GM12875 (cell line): Measurements from ENCODE around the gene NHLH1.

Experiments used
- H3K4me3 ChIP-seq: one replicate; pipeline ENCODE4 v1.5.1; 2011; ENCODE audit warnings: low read depth, low read length, control low read depth
- TF ChIP-seq, protein P1 (sequence below): IDR thresholded peaks from 2 replicates; pipeline ENCODE4 v1.5.1; 2011; ENCODE audit warnings: low read depth, mild to moderate bottlenecking, control low read depth, inconsistent platforms, low read length, moderate library complexity, borderline replicate concordance; ENCODE audit not compliant: insufficient read depth

NHLH1 gene

DNA sequence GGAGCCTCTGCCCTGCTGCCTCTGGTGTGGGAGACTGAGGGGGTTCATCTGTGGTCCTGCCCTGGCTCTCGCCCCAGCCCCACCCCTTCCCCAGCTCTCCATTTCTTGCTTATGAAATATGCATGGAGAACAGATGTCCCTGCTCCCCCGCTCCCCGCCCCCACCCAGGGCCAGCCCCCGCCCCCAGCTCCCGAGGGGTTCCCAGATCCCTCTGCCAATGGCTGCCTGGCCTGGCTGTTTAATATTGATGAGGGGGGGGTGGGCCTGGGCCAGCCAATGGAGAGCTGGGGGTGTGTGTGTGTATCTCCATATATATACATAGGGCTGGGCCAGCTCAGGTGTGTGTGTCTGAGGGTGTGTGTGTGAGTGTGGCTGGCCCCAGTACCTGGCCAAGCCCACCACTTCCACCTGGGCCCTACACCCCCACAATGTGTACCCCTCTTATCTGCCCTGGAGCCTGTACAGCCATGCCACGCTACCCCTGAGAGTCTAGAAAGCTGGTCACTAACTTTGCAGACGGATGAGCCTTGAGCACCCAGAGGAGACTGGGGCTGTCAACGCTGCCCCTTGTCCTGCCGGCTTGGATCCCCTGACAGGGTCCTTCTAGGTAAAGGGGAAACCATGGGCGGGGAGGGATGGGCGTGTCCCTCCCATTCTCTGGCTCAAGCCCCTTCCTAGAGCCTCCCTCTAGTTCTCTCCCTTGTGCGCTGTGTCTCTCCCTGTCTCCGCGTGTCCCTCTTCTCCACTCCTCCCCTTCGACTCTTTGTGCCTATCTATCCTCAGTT is at the start of gene NHLH1:
NHLH1 (plus strand) TSS at position 341 of the 785 bp plus-strand sequence. CDS start 3,661 bp downstream, outside the sequence.
- no peak within 1 kb of the TSS for H3K4me3 ChIP-seq
- TF ChIP-seq, protein P1, sequence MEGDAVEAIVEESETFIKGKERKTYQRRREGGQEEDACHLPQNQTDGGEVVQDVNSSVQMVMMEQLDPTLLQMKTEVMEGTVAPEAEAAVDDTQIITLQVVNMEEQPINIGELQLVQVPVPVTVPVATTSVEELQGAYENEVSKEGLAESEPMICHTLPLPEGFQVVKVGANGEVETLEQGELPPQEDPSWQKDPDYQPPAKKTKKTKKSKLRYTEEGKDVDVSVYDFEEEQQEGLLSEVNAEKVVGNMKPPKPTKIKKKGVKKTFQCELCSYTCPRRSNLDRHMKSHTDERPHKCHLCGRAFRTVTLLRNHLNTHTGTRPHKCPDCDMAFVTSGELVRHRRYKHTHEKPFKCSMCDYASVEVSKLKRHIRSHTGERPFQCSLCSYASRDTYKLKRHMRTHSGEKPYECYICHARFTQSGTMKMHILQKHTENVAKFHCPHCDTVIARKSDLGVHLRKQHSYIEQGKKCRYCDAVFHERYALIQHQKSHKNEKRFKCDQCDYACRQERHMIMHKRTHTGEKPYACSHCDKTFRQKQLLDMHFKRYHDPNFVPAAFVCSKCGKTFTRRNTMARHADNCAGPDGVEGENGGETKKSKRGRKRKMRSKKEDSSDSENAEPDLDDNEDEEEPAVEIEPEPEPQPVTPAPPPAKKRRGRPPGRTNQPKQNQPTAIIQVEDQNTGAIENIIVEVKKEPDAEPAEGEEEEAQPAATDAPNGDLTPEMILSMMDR = no peak

DNA sequence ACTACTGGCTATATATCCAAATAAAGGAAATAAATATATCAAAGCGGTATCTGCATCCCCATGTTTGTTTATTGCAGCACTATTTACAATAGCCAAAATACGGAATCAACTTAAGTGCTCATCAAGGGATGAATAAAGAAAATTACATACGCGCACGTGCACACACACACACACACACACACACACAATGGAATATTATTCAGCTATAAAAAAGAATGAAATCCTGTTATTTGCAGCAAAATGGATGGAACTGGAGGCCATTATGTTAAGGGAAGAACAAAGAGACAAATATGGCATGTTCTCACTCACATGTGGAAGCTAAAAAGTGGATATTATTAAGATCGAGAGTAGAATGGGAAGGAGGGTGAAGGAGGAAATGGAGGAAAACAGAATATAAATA is 44.0 kb upstream of the NHLH1 start:
- H3K4me3 ChIP-seq = no peak overlapping the region
- TF ChIP-seq, protein P1 = no peak

DNA sequence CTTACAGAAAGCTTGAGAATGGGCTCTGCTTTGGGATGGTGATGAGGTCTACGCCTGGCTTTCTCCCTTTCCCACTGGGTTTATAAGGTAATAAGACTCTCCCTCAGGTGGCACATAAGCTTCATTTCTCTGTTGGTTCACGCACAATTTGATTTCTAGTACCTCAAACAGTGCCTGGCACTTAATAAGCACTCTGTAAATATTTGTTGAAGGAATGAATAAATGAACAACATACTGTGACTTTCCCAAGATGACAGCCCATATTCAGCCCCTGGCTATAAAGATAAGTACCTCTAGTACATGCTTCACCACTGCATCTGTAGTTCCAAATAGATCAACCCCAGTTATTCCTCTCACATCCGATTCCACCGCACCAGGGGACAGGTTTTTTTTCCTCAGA is 41.6 kb upstream of the NHLH1 start:
- TF ChIP-seq, protein P1 = no peak
- no peak overlapping the region for H3K4me3 ChIP-seq

DNA sequence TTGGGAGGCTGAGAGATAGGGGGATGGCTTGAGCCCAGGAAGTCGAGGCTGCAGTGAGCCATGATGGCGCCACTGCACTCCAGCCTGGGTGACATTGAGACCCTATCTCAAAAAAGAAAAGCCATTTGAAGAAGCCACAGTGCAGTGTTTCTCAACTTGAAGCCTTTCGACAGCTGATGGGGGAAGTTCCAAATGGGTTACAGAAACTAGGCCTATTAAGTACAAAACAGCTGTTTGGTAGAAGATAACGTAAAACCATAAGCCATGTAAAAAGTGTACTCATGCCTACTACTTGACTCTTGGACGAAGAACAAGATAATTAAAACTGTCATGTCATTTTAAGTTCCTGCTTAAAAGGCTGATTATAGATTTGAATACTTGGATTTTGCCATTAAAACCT is 40.5 kb upstream of the NHLH1 start:
- TF ChIP-seq, protein P1 = no peak

DNA sequence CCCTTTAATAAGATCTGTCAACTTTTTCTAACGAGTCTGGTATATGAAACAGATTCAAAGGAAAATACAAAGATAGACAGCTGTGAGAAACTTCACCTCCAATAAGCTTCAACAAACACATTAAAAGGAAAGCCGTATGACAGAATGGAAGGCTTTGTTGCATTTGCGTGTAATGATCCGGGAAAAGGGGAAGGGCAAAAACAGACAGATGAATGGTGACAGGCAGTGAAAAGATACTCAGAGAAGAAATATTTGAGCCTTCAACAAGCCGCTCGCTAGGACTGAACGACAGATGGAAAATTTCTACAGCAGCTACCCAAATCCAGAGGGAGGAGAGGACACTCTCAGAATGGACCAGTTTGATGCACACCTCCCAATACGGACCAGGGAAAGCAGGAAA is 38.7 kb upstream of the NHLH1 start:
- H3K4me3 ChIP-seq = no peak overlapping the region
- TF ChIP-seq, protein P1 = no peak

More for the DNA sequence above, 40.5 kb upstream of the NHLH1 start:
- H3K4me3 ChIP-seq = no peak overlapping the region

DNA sequence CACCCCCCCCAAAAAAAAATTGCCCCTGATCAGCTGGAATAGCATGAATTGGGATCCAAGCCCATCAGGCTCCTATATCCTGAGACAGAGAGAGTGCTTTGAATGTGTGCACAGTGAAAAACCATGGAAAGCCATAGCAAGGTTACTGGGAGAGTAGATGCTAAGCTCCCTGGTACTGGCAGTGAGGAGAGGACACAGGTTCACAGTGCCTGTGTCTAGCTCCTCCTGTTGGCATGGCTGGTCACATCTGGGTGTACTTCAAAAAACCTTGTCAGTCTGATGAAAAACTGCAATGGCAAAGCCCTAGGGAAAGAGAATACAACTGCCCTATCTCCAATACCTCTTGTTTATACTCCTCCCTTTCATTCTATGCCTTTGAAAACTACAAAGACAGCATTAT is 36.8 kb upstream of the NHLH1 start:
- TF ChIP-seq, protein P1 = no peak
- no peak overlapping the region for H3K4me3 ChIP-seq

DNA sequence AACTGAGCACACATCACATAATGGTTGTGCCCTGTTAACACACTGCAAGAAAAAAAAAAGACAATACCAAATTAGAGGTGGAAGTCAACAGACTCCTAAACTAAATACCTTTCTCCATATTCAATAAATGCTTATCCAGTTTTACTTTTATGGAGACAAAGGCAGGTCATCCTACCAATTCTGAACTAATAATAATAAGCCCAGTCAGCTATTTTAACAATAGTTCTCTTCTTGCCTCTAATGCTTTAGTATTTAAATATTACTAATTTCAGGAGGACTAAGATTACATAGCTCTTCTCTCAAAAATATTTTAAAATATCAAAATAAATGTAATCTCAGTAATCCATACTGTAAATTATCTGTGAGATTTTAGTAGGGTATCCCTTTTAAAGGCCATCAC is 34.4 kb upstream of the NHLH1 start:
- TF ChIP-seq, protein P1 = no peak
- no peak overlapping the region for H3K4me3 ChIP-seq
